22Rv1 (cell line): Measurements from ENCODE around the gene ANKS6.

Experiments
- ZFX ChIP-seq: fragments of 450-650 bp; IDR thresholded peaks from 2 replicates; pipeline ENCODE4 v1.6.1; 2017; ENCODE audit warnings: antibody characterized with exemption, borderline replicate concordance
- TF ChIP-seq, protein P1 (sequence below): fragments of 450-650 bp; IDR thresholded peaks from 2 replicates; pipeline ENCODE4 v1.5.1; 2017; ENCODE audit warnings: mild to moderate bottlenecking

DNA sequence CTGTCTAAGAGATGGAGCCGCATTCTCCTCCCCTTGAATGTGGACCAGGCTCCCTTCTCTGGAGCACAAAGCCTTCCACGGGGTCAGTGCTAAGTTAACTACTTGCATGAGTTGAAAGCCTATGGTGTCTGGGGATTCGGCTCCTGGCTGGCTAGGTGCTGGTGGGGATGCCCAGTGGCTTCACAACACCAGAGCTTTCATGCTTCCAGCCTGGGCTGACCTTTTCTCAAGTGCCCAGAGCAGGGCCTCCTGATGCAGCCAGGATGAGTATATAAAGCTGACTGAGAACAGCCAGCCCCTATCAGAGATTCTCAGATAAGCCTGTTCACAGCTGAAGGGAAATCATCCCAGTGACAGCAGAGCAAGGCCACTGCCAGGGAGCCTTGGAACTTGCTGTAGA is 22.9 kb upstream of the ANKS6 start:
- TF ChIP-seq, protein P1, sequence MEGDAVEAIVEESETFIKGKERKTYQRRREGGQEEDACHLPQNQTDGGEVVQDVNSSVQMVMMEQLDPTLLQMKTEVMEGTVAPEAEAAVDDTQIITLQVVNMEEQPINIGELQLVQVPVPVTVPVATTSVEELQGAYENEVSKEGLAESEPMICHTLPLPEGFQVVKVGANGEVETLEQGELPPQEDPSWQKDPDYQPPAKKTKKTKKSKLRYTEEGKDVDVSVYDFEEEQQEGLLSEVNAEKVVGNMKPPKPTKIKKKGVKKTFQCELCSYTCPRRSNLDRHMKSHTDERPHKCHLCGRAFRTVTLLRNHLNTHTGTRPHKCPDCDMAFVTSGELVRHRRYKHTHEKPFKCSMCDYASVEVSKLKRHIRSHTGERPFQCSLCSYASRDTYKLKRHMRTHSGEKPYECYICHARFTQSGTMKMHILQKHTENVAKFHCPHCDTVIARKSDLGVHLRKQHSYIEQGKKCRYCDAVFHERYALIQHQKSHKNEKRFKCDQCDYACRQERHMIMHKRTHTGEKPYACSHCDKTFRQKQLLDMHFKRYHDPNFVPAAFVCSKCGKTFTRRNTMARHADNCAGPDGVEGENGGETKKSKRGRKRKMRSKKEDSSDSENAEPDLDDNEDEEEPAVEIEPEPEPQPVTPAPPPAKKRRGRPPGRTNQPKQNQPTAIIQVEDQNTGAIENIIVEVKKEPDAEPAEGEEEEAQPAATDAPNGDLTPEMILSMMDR: no peak
- TF ChIP-seq ZFX: no peak
